Muscle layer of duodenum (tissue), 2 donors: ENCODE results near the gene COPE.
"Not testable (repeated sequence)": the region's sequence is repeated elsewhere in the genome, so short reads cannot be mapped to it uniquely, and the experiment has no call there.

ENCODE experiments used
- H3K27ac ChIP-seq: one replicate; pipeline ENCODE4 v1.7.0; 2013; ENCODE audit warnings: mild to moderate bottlenecking, low read length
- H3K27me3 ChIP-seq: one replicate; pipeline ENCODE4 v1.7.0; 2013; ENCODE audit warnings: low read depth, mild to moderate bottlenecking, control low read depth, low read length
- H3K36me3 ChIP-seq, 2 donors: one replicate each; pipeline ENCODE4 v1.7.0; 2013; ENCODE audit warnings: low read length in 2 of 2, control low read depth in 1 of 2, mild to moderate bottlenecking in 1 of 2; ENCODE audit not compliant: insufficient read depth in 2 of 2, control insufficient read depth in 1 of 2
- H3K4me1 ChIP-seq, 2 donors: one replicate each; pipeline ENCODE4 v1.7.0; 2013; ENCODE audit warnings: low read length in 2 of 2, mild to moderate bottlenecking in 2 of 2, control low read depth in 1 of 2, moderate library complexity in 1 of 2; ENCODE audit not compliant: insufficient read depth in 2 of 2, control insufficient read depth in 1 of 2
- H3K4me3 ChIP-seq, 2 donors: one replicate each; pipeline ENCODE4 v1.7.0; 2013; ENCODE audit warnings: low read length in 2 of 2, low read depth in 1 of 2, mild to moderate bottlenecking in 1 of 2
- H3K9me3 ChIP-seq, 2 donors: one replicate each; pipeline ENCODE4 v1.7.0; 2013; ENCODE audit warnings: low read length in 2 of 2, control low read depth in 1 of 2, mild to moderate bottlenecking in 1 of 2; ENCODE audit not compliant: control insufficient read depth in 1 of 2
- donor health status: healthy.

COPE gene

DNA sequence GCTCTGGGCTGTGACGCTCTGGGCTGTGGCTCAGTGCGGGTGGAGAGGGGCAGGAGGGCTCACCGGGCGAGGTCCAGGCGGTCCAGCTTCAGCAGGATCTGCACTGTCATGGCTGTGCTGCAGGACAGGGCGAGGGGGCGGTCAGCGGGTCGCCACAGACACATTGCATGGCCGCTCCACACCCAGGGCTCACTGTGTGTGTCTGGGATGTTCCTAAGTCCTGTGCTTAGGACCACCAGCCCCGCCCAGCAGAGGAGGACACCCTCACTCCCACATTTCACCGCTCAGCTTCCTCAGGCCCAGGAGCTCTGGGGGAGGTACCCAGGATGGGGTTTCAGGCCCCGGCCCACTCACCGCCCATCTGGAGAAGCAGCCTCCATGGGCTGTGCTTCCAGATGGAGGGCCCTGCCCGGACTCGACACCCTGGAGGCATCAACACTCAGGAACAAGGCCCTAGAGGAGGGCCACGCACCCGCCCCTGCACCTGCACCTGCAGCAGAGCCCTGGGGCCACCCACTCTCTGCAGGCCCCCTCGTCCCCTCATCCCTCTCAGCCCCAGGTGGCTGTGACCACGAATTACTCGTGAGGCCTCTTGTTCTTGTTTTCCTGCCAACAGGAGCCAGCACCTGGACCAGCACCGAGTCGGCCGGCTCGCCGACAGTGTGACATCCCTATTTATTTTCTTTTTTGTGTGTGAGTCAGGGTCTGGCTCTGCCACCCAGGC lies 13.5 kb downstream of the COPE start:
- H3K4me3 ChIP-seq = no peak overlapping the region
- H3K9me3 ChIP-seq = no peaks in the 10 kb centered on the region
- H3K36me3 ChIP-seq = peaks cover 9 to 78% of the 10 kb centered on the region in 2 donors
- H3K27ac ChIP-seq = no peak overlapping the region
- H3K27me3 ChIP-seq = no peaks in the 10 kb centered on the region
- no peaks in the 10 kb centered on the region for H3K4me1 ChIP-seq

GRCh38 chr19:18905058-18905456 lies 14.1 kb downstream of the COPE start:
- Histone ChIP-seq H3K4me1 (no peaks in the 10 kb centered on the region), H3K9me3 (no peaks in the 10 kb centered on the region), H3K4me3 (no peak overlapping the region), H3K36me3 (peaks cover 9 to 78% of the 10 kb centered on the region in 2 donors), H3K27me3 (no peaks in the 10 kb centered on the region), H3K27ac (no peak overlapping the region)

- H3K4me3 ChIP-seq = no peak overlapping the region
- no peak overlapping the region for H3K27ac ChIP-seq
- no peaks in the 10 kb centered on the region for H3K27me3 ChIP-seq
- peaks cover 9 to 79% of the 10 kb centered on the region in 2 donors for H3K36me3 ChIP-seq
- H3K4me1 ChIP-seq = no peaks in the 10 kb centered on the region
- H3K9me3 ChIP-seq = no peaks in the 10 kb centered on the region
Measured at GRCh38 chr19:18904334-18905057, 14.7 kb downstream of the COPE start.

DNA sequence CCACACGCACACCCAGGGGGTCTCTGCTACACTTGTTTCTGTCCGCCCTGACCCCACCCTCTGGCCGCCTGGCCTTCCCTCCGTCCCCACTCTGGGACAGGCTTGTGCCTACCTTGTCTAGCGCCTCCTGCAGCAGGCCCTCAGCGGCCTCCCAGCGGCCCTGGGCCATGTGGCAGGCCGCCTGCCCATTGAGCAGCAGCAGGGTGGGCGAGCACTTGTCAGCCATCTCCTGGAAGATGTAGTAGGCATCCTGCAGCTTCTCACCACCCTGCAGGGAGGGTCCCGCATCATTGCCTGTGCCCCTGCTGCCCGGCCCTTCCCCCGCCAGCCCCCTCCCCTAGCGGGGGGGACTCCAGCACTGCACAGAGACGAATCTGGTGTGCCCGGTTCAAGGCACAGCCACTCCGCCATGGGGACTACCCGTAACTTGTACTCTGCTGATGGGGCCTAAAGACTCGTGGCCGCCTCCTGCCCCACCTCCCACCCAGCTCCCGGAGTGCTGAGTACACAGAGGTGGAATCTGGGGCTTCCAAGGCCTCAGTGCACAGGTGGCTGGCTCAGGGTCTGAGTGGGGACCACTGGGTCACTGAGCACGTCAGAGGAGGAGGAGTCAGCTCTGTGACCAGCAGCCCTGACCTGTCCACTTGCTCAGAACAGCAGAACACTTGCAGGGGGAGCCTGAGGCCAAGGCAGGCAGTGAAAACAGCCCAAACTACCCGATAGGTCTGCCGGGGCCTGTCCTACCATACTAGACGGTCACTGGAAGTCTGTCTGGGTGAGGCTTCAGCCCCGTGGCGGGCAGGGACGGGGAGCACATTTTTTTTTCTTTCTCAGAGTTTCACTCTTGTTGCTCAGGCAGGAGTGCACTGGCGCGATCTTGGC lies 15.8 kb downstream of the COPE start:
- Histone ChIP-seq H3K36me3 (peaks cover 9 to 80% of the 10 kb centered on the region in 2 donors), H3K27me3 (no peaks in the 10 kb centered on the region), H3K27ac (no peak overlapping the region), H3K4me3 (no peak overlapping the region), H3K4me1 (no peaks in the 10 kb centered on the region), H3K9me3 (no peaks in the 10 kb centered on the region)

DNA sequence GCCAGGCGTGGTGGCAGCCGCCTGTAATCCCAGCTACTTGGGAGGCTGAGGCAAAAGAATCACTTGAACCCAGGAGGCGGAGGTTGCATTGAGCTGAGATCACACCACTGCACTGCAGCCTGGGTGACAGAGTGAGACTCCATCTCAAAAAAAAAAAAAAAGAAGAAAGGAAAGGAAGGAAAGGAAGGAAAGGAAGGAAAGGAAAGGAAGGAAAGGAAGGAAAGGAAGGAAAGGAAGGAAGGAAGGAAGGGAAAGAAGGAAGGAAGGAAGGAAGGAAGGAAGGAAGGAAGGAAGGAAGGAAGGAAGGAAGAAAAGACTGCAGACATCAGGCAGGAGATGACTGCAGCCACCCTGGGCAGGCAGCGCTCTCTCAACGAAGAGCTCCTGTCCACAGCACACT lies 16.7 kb downstream of the COPE start:
- H3K36me3 ChIP-seq = peaks cover 9 to 73% of the 10 kb centered on the region in 2 donors
- not testable (repeated sequence) for H3K4me3 ChIP-seq, H3K9me3 ChIP-seq, H3K4me1 ChIP-seq, H3K27me3 ChIP-seq, H3K27ac ChIP-seq

- Histone ChIP-seq H3K9me3 (no peaks in the 10 kb centered on the region), H3K27me3 (no peaks in the 10 kb centered on the region), H3K4me1 (peaks cover 0 to 2% of the 10 kb centered on the region in 2 donors), H3K4me3 (no peak overlapping the region), H3K27ac (no peak overlapping the region), H3K36me3 (peaks cover 9 to 63% of the 10 kb centered on the region in 2 donors)
Measured at GRCh38 chr19:18901491-18901890, 17.7 kb downstream of the COPE start.

GRCh38 chr19:18900700-18901481 lies 18.3 kb downstream of the COPE start:
- Histone ChIP-seq H3K36me3 (peaks cover 4 to 57% of the 10 kb centered on the region in 2 donors), H3K27me3 (no peaks in the 10 kb centered on the region), H3K4me1 (peaks cover 0 to 5% of the 10 kb centered on the region in 2 donors), H3K9me3 (no peaks in the 10 kb centered on the region), H3K27ac (no peak overlapping the region), H3K4me3 (no peak overlapping the region)

DNA sequence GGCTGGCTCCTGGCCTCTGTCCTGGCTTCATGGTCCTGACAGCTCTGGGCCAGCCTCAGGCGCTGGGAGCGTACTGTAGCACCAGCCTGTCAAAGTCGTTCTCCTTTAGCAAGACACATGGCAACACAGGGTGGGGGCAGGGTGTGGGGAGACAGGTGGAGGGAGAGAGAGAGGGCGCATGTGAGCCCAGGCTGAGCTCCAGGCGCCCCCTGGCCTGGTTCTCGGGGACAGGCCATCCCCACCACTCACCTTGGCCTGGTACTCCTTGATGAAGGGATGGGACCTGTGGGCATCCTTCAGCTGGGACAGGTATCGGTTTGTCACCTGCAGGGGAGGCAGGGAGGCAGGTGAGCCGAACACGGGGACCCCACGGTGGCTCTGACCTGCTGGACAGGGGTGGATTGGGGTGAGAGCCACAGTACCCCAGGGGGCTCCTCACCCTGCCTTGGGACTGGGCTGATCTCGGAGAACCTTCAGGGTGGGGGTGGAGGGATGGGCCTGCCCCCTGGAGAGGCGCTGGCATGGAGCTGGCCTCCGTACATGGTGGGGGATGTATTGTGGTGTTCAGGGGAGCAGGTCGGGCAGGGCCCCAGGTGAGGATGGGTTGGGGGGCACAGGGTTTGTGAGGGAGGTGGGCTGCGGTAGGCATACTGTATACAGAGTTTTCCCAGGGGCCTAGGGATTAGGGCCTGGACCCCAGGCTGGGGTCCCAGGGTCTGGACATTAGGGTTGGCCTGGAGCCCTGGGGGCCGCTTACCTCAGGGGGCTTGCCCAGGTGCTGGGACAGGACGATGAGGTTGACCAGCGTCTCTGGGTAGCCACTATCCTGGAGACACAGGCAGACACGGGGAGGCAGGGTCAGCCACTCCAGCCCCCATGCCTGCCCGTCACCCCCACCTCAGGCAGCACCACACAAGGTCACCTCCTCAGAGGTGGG lies 19.3 kb downstream of the COPE start:
- Histone ChIP-seq H3K9me3 (no peaks in the 10 kb centered on the region), H3K4me1 (peaks cover 0 to 13% of the 10 kb centered on the region in 2 donors), H3K27me3 (peaks cover 3% of the 10 kb centered on the region), H3K36me3 (peaks cover 4 to 47% of the 10 kb centered on the region in 2 donors), H3K4me3 (no peak overlapping the region), H3K27ac (no peak overlapping the region)

DNA sequence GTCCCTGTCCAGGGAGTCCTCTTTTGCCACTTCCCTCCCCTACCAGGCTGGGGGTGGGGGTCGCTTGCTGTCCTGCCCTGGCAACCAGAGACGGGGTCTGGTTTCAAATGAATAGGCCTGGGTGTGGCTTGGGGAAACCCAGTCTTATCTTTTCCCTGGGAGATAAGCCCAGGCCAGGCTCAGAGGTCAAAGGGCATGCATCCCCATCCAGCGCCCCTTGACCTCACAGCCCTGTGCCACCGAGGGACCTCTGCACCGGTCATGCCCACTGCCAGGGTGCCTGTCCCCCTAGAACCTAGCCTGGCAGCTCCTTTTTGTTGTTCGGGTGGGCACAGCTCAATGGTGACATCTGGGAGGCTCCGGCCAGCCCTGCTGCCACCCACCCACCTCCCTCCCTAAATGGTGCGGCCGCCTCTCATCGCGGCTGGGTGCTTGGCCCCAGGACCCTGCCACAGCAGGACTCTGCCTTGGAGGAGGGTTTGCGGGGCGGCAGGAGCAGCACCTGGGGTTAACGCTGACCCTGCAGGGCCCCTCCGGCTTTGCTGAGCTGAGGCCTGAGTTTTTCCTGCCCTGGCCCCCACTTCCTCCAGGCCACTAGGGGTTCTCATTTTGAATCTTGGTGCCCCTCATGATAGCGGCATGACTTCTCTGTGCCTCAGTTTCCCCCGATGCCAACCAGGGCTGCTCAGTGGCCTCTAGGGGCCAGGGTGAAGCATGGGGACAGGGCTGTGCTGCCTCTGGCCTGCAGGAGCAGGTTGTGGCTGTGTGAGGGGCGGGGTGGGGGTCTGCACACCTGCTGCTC lies 20.4 kb downstream of the COPE start:
- H3K9me3 ChIP-seq = no peaks in the 10 kb centered on the region
- no peak overlapping the region for H3K27ac ChIP-seq
- peaks cover 9% of the 10 kb centered on the region for H3K27me3 ChIP-seq
- peaks cover 0 to 24% of the 10 kb centered on the region in 2 donors for H3K4me1 ChIP-seq
- no peak overlapping the region for H3K4me3 ChIP-seq
- H3K36me3 ChIP-seq = peaks cover 4 to 39% of the 10 kb centered on the region in 2 donors
